GM06990 (cell line): ENCODE measurements around the gene MTRF1L.
A peak's percentile ranks its signal among the peaks of the same experiment; 100 is the strongest.

Experiments used
- DNase-seq: peaks from one replicate; pipeline ENCODE4 v3.0.0-alpha.2; 2011; ENCODE audit not compliant: insufficient read length; ENCODE audit errors: extremely low read depth
- H3K27me3 ChIP-seq: replicated peaks from 2 replicates; pipeline ENCODE4 v1.6.0; 2011; ENCODE audit warnings: low read length; ENCODE audit not compliant: control insufficient read depth, insufficient read depth
- H3K36me3 ChIP-seq: 2 replicates; pipeline ENCODE4 v1.5.1; 2011; ENCODE audit warnings: low read length; ENCODE audit not compliant: control insufficient read depth, insufficient read depth
- H3K4me3 ChIP-seq: replicated peaks from 2 replicates; pipeline ENCODE4 v1.5.1; 2011; ENCODE audit warnings: low read depth, mild to moderate bottlenecking, control low read depth, low read length
- CTCF ChIP-seq: IDR thresholded peaks from 2 replicates; pipeline ENCODE4 v1.5.1; 2011; ENCODE audit warnings: low read length, control low read depth, mild to moderate bottlenecking, inconsistent platforms; ENCODE audit not compliant: insufficient read depth, poor library complexity, severe bottlenecking

The MTRF1L gene

GRCh38 chr6:152950240-152950639, 52.3 kb downstream of the MTRF1L start:
- Histone ChIP-seq H3K4me3 (no peak overlapping the region), H3K36me3 (no peaks in the 10 kb centered on the region), H3K27me3 (no peaks in the 10 kb centered on the region; the same call in 1 of the 2 replicates)
- DNase-seq: no peak
- no peak for TF ChIP-seq CTCF

- peak; percentile 55 for TF ChIP-seq CTCF
- no peaks in the 10 kb centered on the region for H3K36me3 ChIP-seq
- no peak for DNase-seq
- H3K27me3 ChIP-seq: no peaks in the 10 kb centered on the region; the same call in 1 of the 2 replicates
- no peak overlapping the region for H3K4me3 ChIP-seq
Measured at GRCh38 chr6:152948150-152948768, 54.2 kb downstream of the MTRF1L start.

GRCh38 chr6:152946995-152947394, 55.5 kb downstream of the MTRF1L start:
- TF ChIP-seq CTCF: no peak
- Histone ChIP-seq H3K27me3 (no peaks in the 10 kb centered on the region; the same call in 1 of the 2 replicates), H3K4me3 (no peak overlapping the region), H3K36me3 (no peaks in the 10 kb centered on the region)
- DNase-seq: no peak

- no peak for DNase-seq
- H3K27me3 ChIP-seq: no peaks in the 10 kb centered on the region; the same call in 1 of the 2 replicates
- no peak overlapping the region for H3K4me3 ChIP-seq
- no peaks in the 10 kb centered on the region for H3K36me3 ChIP-seq
- TF ChIP-seq CTCF: no peak
Measured at GRCh38 chr6:152946484-152946883, 56.0 kb downstream of the MTRF1L start.

GRCh38 chr6:152943260-152943897, 59.1 kb downstream of the MTRF1L start:
- no peaks in the 10 kb centered on the region for H3K36me3 ChIP-seq
- no peak for DNase-seq
- no peak for TF ChIP-seq CTCF
- H3K4me3 ChIP-seq: no peak overlapping the region
- no peaks in the 10 kb centered on the region for H3K27me3 ChIP-seq

GRCh38 chr6:152942319-152942869, 60.1 kb downstream of the MTRF1L start:
- H3K36me3 ChIP-seq: no peaks in the 10 kb centered on the region
- no peak for DNase-seq
- no peak overlapping the region for H3K4me3 ChIP-seq
- TF ChIP-seq CTCF: no peak
- H3K27me3 ChIP-seq: no peaks in the 10 kb centered on the region
